ENCODE results near the gene PRELID2. TPM values are rescaled to one million over a fixed set of nuclear protein-coding genes. Genes with fewer than 3 reads are reported as not detected.

Gene PRELID2
- total RNA-seq, 6 donors from 2014 or later: 3.2 to 13.7 (median 6.5) TPM

GRCh38 chr5:145787507-145787906 is 47.6 kb downstream of the PRELID2 start:
- WGBS, 2 donors: 85 to 92% methylated on average over 3 of the region's 3 CpGs
- ATAC-seq (ENCODE audit: low FRiP score in 2 of 2): no peak
- peaks cover 0 to 3% (median 0%) of the 10 kb centered on the region in 4 donors for H3K36me3 ChIP-seq
- H3K9me3 ChIP-seq: no peaks in the 10 kb centered on the region
- DNase-seq: no peak
- H3K27ac ChIP-seq: no peak overlapping the region
- no peaks in the 10 kb centered on the region for H3K27me3 ChIP-seq
- no peak overlapping the region for H3K4me3 ChIP-seq
- H3K4me1 ChIP-seq: no peaks in the 10 kb centered on the region
- TF ChIP-seq EP300 (IDR thresholded peaks at IDR 0.05) (no peak), POLR2A (IDR thresholded peaks at IDR 0.05) (no peak), POLR2AphosphoS5 (IDR thresholded peaks at IDR 0.05) (no peak)
- TF ChIP-seq, protein P1, sequence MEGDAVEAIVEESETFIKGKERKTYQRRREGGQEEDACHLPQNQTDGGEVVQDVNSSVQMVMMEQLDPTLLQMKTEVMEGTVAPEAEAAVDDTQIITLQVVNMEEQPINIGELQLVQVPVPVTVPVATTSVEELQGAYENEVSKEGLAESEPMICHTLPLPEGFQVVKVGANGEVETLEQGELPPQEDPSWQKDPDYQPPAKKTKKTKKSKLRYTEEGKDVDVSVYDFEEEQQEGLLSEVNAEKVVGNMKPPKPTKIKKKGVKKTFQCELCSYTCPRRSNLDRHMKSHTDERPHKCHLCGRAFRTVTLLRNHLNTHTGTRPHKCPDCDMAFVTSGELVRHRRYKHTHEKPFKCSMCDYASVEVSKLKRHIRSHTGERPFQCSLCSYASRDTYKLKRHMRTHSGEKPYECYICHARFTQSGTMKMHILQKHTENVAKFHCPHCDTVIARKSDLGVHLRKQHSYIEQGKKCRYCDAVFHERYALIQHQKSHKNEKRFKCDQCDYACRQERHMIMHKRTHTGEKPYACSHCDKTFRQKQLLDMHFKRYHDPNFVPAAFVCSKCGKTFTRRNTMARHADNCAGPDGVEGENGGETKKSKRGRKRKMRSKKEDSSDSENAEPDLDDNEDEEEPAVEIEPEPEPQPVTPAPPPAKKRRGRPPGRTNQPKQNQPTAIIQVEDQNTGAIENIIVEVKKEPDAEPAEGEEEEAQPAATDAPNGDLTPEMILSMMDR (IDR thresholded peaks at IDR 0.05): no peak

GRCh38 chr5:145787001-145787400 is 48.1 kb downstream of the PRELID2 start:
- no peak overlapping the region for H3K27ac ChIP-seq
- H3K27me3 ChIP-seq: no peaks in the 10 kb centered on the region
- DNase-seq (no peak), ATAC-seq (ENCODE audit: low FRiP score in 2 of 2) (no peak)
- H3K9me3 ChIP-seq: no peaks in the 10 kb centered on the region
- TF ChIP-seq POLR2AphosphoS5 (IDR thresholded peaks at IDR 0.05) (no peak), POLR2A (IDR thresholded peaks at IDR 0.05) (no peak)
- TF ChIP-seq, protein P1 (IDR thresholded peaks at IDR 0.05): no peak
- H3K36me3 ChIP-seq: peaks cover 0 to 3% (median 0%) of the 10 kb centered on the region in 4 donors
- H3K4me1 ChIP-seq: no peaks in the 10 kb centered on the region
- H3K4me3 ChIP-seq: no peak overlapping the region
- 76 to 82% methylated on average over 5 of the region's 5 CpGs for WGBS, 2 donors

GRCh38 chr5:145780982-145781381 is 54.2 kb downstream of the PRELID2 start:
- ATAC-seq (ENCODE audit: low FRiP score in 2 of 2): no peak
- Histone ChIP-seq H3K27me3 (no peaks in the 10 kb centered on the region), H3K4me3 (no peak overlapping the region), H3K36me3 (no peaks in the 10 kb centered on the region), H3K4me1 (no peaks in the 10 kb centered on the region), H3K9me3 (no peaks in the 10 kb centered on the region), H3K27ac (no peak overlapping the region)
- 92 to 93% methylated on average over 2 of the region's 2 CpGs for WGBS, 2 donors
- no peak for TF ChIP-seq POLR2AphosphoS5 (IDR thresholded peaks at IDR 0.05)
- no peak for DNase-seq

DNA sequence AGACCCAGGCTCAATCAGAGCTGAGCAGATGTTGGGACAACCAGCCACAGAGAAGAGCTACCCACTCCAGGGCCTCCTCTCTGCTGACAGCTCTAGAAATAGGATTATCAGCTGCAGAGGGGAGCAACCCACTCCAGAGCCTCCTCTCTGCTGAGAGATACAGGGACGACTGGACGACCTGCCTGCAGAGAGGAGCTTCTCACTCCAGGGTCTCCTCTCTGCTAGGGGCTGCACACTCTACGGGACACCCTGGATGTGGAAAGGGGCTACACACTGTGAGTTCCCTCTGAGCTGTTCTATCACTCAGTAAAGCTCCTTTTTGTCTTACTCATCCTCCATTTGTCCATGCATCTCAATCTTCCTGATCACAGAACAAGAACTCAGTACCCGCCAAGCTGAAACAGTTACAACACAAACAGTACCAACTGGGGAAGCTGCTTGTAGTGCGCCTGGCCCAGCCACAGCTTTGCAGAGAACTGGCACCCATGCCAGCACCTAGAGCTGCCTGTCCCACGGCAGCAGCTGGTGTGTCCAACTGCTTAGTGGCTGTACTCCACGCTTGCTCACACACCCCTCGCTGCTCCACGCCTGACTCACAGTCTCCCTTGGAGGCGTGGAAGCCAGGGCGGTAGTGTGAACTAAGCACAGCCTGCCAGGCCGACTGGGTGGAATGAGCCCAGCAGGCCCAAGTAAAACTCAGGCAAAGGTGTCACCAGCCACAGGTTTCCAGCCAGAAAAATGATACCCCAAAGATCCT is 56.8 kb downstream of the PRELID2 start:
- TF ChIP-seq POLR2A (IDR thresholded peaks at IDR 0.05) (no peak), EP300 (IDR thresholded peaks at IDR 0.05) (no peak), POLR2AphosphoS5 (IDR thresholded peaks at IDR 0.05) (no peak)
- TF ChIP-seq, protein P1 (IDR thresholded peaks at IDR 0.05): no peak
- Histone ChIP-seq H3K4me1 (no peaks in the 10 kb centered on the region), H3K9me3 (no peaks in the 10 kb centered on the region), H3K27me3 (no peaks in the 10 kb centered on the region), H3K27ac (no peak overlapping the region), H3K4me3 (no peak overlapping the region), H3K36me3 (no peaks in the 10 kb centered on the region)
- DNase-seq (peak in 1 of 2 donors; percentile 17), ATAC-seq (ENCODE audit: low FRiP score in 2 of 2) (peak in 1 of 2 donors; percentile 11)
- WGBS, 2 donors: 90 to 96% methylated on average over 9 to 12 of the region's 12 CpGs

- H3K9me3 ChIP-seq: no peaks in the 10 kb centered on the region
- no peak overlapping the region for H3K27ac ChIP-seq
- H3K36me3 ChIP-seq: no peaks in the 10 kb centered on the region
- no peak overlapping the region for H3K4me3 ChIP-seq
- DNase-seq (peak in 1 of 2 donors; percentile 46), ATAC-seq (ENCODE audit: low FRiP score in 2 of 2) (no peak)
- TF ChIP-seq, protein P1 (IDR thresholded peaks at IDR 0.05): no peak
- TF ChIP-seq POLR2AphosphoS5 (IDR thresholded peaks at IDR 0.05) (no peak), POLR2A (IDR thresholded peaks at IDR 0.05) (no peak), EP300 (IDR thresholded peaks at IDR 0.05) (no peak)
- WGBS, 2 donors: 90 to 100% methylated on average over 1 to 11 of the region's 11 CpGs
- H3K27me3 ChIP-seq: no peaks in the 10 kb centered on the region
- no peaks in the 10 kb centered on the region for H3K4me1 ChIP-seq
These were observed 57.6 kb downstream of the PRELID2 start for GRCh38 chr5:145777445-145778063.

Data from upper lobe of left lung (tissue), 6 donors.